DMS153 treated with DMSO at 0.1 percent for 48 hours (cell line): ENCODE data around the gene DHX30.

ENCODE experiments used
- DNase-seq: peaks from one replicate; lab custom pipeline; 2025; ENCODE audit not compliant: unreplicated experiment; lab: John Stamatoyannopoulos, UW

Gene DHX30

GRCh38 chr3:47851888-47852603 lies 49.1 kb downstream of the DHX30 start:
- no peak for DNase-seq

GRCh38 chr3:47852604-47853602 lies 50.0 kb downstream of the DHX30 start:
- no peak for DNase-seq

- DNase-seq, result no peak
Observed at GRCh38 chr3:47854267-47854666, 51.3 kb downstream of the DHX30 start.

GRCh38 chr3:47854720-47855455 lies 52.0 kb downstream of the DHX30 start:
- no peak for DNase-seq

GRCh38 chr3:47855461-47856383 lies 52.8 kb downstream of the DHX30 start:
- no peak for DNase-seq

GRCh38 chr3:47856669-47857068 lies 53.7 kb downstream of the DHX30 start:
- no peak for DNase-seq

- DNase-seq, result no peak
Observed at GRCh38 chr3:47857151-47857550, 54.2 kb downstream of the DHX30 start.

- no peak for DNase-seq
Observed at GRCh38 chr3:47859956-47860605, 57.1 kb downstream of the DHX30 start.

- no peak for DNase-seq
Observed at GRCh38 chr3:47863391-47864128, 60.6 kb downstream of the DHX30 start.

- no peak for DNase-seq
Observed at GRCh38 chr3:47865192-47865591, 62.3 kb downstream of the DHX30 start.

GRCh38 chr3:47867451-47868044 lies 64.6 kb downstream of the DHX30 start:
- DNase-seq, result no peak

- DNase-seq, result no peak
Observed at GRCh38 chr3:47868306-47868705, 65.4 kb downstream of the DHX30 start.

- no peak for DNase-seq
Observed at GRCh38 chr3:47870156-47870555, 67.2 kb downstream of the DHX30 start.

GRCh38 chr3:47870702-47871260 lies 67.8 kb downstream of the DHX30 start:
- no peak for DNase-seq

- DNase-seq, result no peak
Observed at GRCh38 chr3:47871389-47871788, 68.5 kb downstream of the DHX30 start.

- DNase-seq, result no peak
Observed at GRCh38 chr3:47872916-47873315, 70.0 kb downstream of the DHX30 start.

GRCh38 chr3:47874438-47874837 lies 71.5 kb downstream of the DHX30 start:
- DNase-seq, result no peak

- DNase-seq, result no peak
Observed at GRCh38 chr3:47874913-47875312, 72.0 kb downstream of the DHX30 start.
